Neural crest cell (in vitro differentiated cells): ENCODE data around the gene LSM14A. TPM values are rescaled to one million over a fixed set of nuclear protein-coding genes. Genes with fewer than 3 reads are reported as not detected.
"Not testable (repeated sequence)": the region's sequence is repeated elsewhere in the genome, so short reads cannot be mapped to it uniquely, and the experiment has no call there.

Experiments used
- DNase-seq: peaks from one replicate; pipeline ENCODE4 v3.0.0; 2021; ENCODE audit warnings: low read depth, mixed read lengths, low spot score
- H3K27ac Mint-ChIP-seq: one replicate; pipeline ENCODE4 v1.8.0; 2021; ENCODE audit warnings: mild to moderate bottlenecking, mixed read lengths; ENCODE audit not compliant: unreplicated experiment
- H3K27me3 Mint-ChIP-seq: 2 replicates; pipeline ENCODE4 v1.8.0; 2021; ENCODE audit warnings: low read depth, mild to moderate bottlenecking, mixed read lengths
- H3K36me3 Mint-ChIP-seq: 2 replicates; pipeline ENCODE4 v1.8.0; 2021; ENCODE audit warnings: low read depth, mild to moderate bottlenecking, mixed read lengths
- H3K4me1 Mint-ChIP-seq: 2 replicates; pipeline ENCODE4 v1.8.0; 2021; ENCODE audit warnings: mixed read lengths
- H3K4me3 Mint-ChIP-seq: one replicate; pipeline ENCODE4 v1.8.0; 2021; ENCODE audit warnings: mild to moderate bottlenecking, mixed read lengths
- H3K9me3 Mint-ChIP-seq: 2 replicates; pipeline ENCODE4 v1.8.0; 2021; ENCODE audit warnings: mixed read lengths
- CTCF ChIP-seq: fragments of 200-600 bp; sonication (generic); conservative IDR thresholded peaks from 2 replicates; pipeline ENCODE4 v1.5.0; 2021; ENCODE audit warnings: antibody characterized with exemption, mild to moderate bottlenecking
- total RNA-seq: library from RNA; stranded (reverse); gene quantifications from 2 replicates; pipeline ENCODE4 v1.2.1, GENCODE V29; 2021

Gene LSM14A
- total RNA-seq, 1 donor from 2014 or later: 141 TPM

GRCh38 chr19:34131100-34131499 lies 41.2 kb upstream of the LSM14A start:
- Mint-ChIP-seq H3K4me1 (peaks cover 3% of the 10 kb centered on the region), H3K4me3 (no peak overlapping the region), H3K9me3 (no peaks in the 10 kb centered on the region), H3K27ac (no peak overlapping the region), H3K27me3 (no peaks in the 10 kb centered on the region), H3K36me3 (no peaks in the 10 kb centered on the region)
- TF ChIP-seq CTCF: no peak
- no peak for DNase-seq

GRCh38 chr19:34132145-34132544 lies 40.2 kb upstream of the LSM14A start:
- H3K27ac Mint-ChIP-seq, H3K36me3 Mint-ChIP-seq, H3K4me3 Mint-ChIP-seq, DNase-seq, H3K4me1 Mint-ChIP-seq, H3K27me3 Mint-ChIP-seq, H3K9me3 Mint-ChIP-seq: not testable (repeated sequence)

GRCh38 chr19:34132706-34133105 lies 39.6 kb upstream of the LSM14A start:
- DNase-seq, H3K27ac Mint-ChIP-seq, H3K4me3 Mint-ChIP-seq, H3K9me3 Mint-ChIP-seq, H3K36me3 Mint-ChIP-seq, H3K27me3 Mint-ChIP-seq, H3K4me1 Mint-ChIP-seq: not testable (repeated sequence)

GRCh38 chr19:34134190-34135053 lies 37.9 kb upstream of the LSM14A start:
- Mint-ChIP-seq H3K36me3 (no peaks in the 10 kb centered on the region), H3K9me3 (no peaks in the 10 kb centered on the region), H3K4me1 (peaks cover 3% of the 10 kb centered on the region), H3K27ac (peak overlapping the region; percentile 89), H3K27me3 (peaks cover 2% of the 10 kb centered on the region), H3K4me3 (peak overlapping the region; percentile 91)
- peak; percentile 82 for DNase-seq
- no peak for TF ChIP-seq CTCF

GRCh38 chr19:34135054-34135800 lies 37.1 kb upstream of the LSM14A start:
- DNase-seq: no peak
- peaks cover 2% of the 10 kb centered on the region for H3K27me3 Mint-ChIP-seq
- peak overlapping the region; percentile 91 for H3K4me3 Mint-ChIP-seq
- no peak overlapping the region for H3K27ac Mint-ChIP-seq
- no peak for TF ChIP-seq CTCF
- H3K9me3 Mint-ChIP-seq: no peaks in the 10 kb centered on the region
- peaks cover 3% of the 10 kb centered on the region for H3K4me1 Mint-ChIP-seq
- no peaks in the 10 kb centered on the region for H3K36me3 Mint-ChIP-seq

- H3K27me3 Mint-ChIP-seq: peaks cover 2% of the 10 kb centered on the region
- no peaks in the 10 kb centered on the region for H3K9me3 Mint-ChIP-seq
- peaks cover 3% of the 10 kb centered on the region for H3K4me1 Mint-ChIP-seq
- TF ChIP-seq CTCF: no peak
- H3K27ac Mint-ChIP-seq: no peak overlapping the region
- peak overlapping the region; percentile 91 for H3K4me3 Mint-ChIP-seq
- DNase-seq: no peak
- H3K36me3 Mint-ChIP-seq: no peaks in the 10 kb centered on the region
Observed at GRCh38 chr19:34135821-34136611, 36.3 kb upstream of the LSM14A start.
